HG03025 (cell line): ENCODE data around the gene SLC25A14.
A peak's percentile ranks its signal among the peaks of the same experiment; 100 is the strongest.

ENCODE experiments used
- ATAC-seq: cut with Tn5 transposase; IDR thresholded peaks from one replicate; pipeline ENCODE4 v1.9.1; 2021; ENCODE audit warnings: mild to moderate bottlenecking, moderate library complexity; ENCODE audit not compliant: unreplicated experiment, low FRiP score

SLC25A14 gene

DNA sequence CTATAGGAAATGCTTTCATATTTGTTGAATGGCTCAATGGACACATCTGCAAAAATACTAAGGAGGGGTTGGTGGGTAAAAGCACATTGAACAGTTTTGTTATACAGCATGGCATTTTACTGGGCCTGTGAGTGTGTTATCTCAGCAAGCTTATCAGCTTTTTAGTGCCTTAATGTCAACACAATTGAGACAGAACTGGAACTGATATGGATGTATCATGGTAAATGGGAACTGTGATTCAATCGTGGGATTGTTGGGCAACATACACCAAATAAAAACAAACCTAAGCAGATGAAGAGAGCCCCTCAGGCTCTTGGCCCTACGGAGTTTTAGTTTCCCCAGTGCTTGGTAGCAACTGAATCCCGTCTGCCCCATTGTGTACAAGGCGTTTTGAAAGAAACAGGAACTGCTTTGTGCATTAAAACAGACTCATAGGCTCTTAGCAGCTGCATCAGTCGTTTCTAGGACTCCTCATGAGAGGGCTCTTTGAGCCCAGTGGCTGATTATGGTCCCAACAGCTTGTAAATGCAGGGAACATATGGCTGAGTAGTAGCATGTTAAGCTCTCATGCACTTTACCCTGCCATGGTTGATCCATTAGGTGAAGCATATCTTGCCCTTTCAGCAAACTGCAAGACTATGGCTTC is 38.4 kb downstream of the SLC25A14 start:
- ATAC-seq, result no peak

GRCh38 chrX:130385520-130385919 is 45.8 kb downstream of the SLC25A14 start, which contains the start of gene GPR119:
Gene GPR119 (minus strand): TSS chrX:130385674. CDS start chrX:130385447, 227 bp downstream.
- no peak for ATAC-seq

- no peak for ATAC-seq
Observed at GRCh38 chrX:130386408-130386808, 46.7 kb downstream of the SLC25A14 start.

GRCh38 chrX:130393451-130394074 is 53.8 kb downstream of the SLC25A14 start:
- ATAC-seq, result no peak

GRCh38 chrX:130395341-130395740 is 55.6 kb downstream of the SLC25A14 start:
- no peak for ATAC-seq

- ATAC-seq, result peak; percentile 92
Observed at GRCh38 chrX:130401415-130402207, 61.9 kb downstream of the SLC25A14 start, which contains the start of gene RBMX2. Gene RBMX2 (plus strand): TSS chrX:130401987. CDS start chrX:130402033, 46 bp downstream.

DNA sequence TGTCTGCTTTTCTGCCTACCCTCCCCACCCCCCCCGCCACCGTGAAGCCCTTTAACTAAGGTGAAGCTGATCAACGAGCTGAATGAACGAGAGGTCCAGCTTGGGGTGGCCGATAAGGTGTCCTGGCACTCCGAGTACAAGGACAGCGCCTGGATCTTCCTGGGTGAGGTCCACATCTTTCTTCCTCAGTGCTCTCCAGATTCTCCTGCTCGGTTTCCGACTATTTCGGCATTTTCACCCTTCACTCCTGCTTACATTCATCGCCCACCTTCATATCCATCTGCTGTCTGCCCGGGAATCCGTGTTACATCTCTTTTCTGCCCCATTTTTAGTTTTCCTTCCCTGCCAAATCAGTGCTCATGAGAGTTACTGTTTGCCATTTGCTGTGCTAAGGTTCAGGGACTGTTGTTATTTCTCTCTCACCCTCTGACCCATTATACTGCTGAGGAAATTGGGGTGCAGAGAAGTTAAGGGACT is 62.5 kb downstream of the SLC25A14 start:
- ATAC-seq, result no peak

GRCh38 chrX:130413415-130413814 is 73.7 kb downstream of the SLC25A14 start:
- no peak for ATAC-seq

DNA sequence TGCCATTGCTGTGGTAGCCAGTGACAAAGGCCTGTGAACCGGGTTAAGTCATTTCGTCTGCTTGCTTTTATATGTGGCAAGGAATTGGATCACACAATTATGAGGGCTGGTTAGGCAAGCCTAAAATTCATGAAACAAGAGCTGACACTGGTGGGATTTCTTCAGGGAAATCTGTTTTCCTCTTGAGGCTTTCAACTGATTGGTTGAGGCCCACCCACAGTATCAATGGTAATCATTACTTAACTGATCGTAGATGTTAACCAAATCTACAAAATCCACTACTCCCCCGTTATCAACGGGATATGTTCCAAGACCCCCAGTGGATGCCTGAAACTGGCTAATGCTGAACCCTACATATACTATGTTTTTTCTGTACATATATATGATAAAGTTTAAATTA is 75.1 kb downstream of the SLC25A14 start:
- ATAC-seq, result no peak

- ATAC-seq, result no peak
Observed at GRCh38 chrX:130415201-130415600, 75.5 kb downstream of the SLC25A14 start.

- ATAC-seq, result no peak
Observed at GRCh38 chrX:130416785-130417184, 77.1 kb downstream of the SLC25A14 start.

DNA sequence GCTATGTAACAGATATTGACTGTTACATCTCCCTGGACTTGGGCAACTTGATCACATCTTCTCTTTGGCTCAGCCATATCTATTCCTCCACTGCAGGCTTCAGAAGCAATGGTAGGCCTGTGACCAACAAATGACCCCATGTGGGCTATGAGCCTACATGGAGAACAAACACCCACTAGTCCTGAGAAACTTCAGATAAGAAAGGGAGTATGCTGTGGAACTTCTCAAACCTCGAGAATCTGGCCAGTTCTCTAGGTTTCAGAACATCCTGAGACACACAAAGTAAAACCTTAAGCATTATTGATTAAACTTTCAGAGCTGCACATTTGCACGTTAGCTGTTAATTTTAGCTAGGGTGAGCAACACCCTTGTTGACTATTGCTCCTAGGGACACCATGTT is 78.3 kb downstream of the SLC25A14 start:
- ATAC-seq, result no peak

DNA sequence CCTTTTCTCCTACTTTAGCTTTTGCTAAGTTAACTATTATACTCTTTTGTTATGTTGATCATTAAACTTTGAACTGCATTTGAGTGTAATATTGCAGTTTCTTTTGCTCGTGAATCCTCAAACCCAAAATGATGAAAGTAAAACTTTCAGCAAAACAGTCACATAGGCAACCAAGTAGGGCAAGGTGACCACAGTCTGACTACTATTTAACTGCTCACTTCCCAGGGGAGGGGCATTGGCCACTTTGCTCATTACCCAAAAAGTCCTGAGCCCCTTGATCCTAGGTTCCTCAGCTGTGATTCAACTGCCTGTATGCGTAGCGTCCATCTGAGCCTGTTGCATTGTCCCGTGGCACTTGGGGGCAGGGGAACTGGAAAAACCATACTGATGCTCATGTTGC is 79.0 kb downstream of the SLC25A14 start:
- ATAC-seq, result no peak

GRCh38 chrX:130419263-130419662 is 79.5 kb downstream of the SLC25A14 start:
- ATAC-seq, result no peak
